Ammon's horn (tissue), 1 donor: ENCODE measurements around the gene CHST6.
A peak's percentile ranks its signal among the peaks of the same experiment; 100 is the strongest.
"Not testable (repeated sequence)": the region's sequence is repeated elsewhere in the genome, so short reads cannot be mapped to it uniquely, and the experiment has no call there.

Source experiments
- DNase-seq: peaks from one replicate; pipeline ENCODE4 v3.0.0-alpha.2; 2016; ENCODE audit warnings: low spot score

The CHST6 gene

GRCh38 chr16:75433732-75434413, 61.4 kb downstream of the CHST6 start:
- peak; percentile 74 for DNase-seq

- DNase-seq: peak; percentile 97
These were observed 62.2 kb downstream of the CHST6 start, which contains the start of gene CFDP1 for GRCh38 chr16:75432828-75433731. Gene CFDP1, minus strand, starts transcription at chr16:75433503. Its CDS starts 151 bp downstream, at chr16:75433352.

GRCh38 chr16:75429621-75430403, 65.4 kb downstream of the CHST6 start:
- no peak for DNase-seq

- DNase-seq: not testable (repeated sequence)
These were observed 68.7 kb downstream of the CHST6 start for GRCh38 chr16:75426524-75426923.

- not testable (repeated sequence) for DNase-seq
These were observed 71.0 kb downstream of the CHST6 start for GRCh38 chr16:75424105-75424762.

- no peak for DNase-seq
These were observed 71.5 kb downstream of the CHST6 start for GRCh38 chr16:75423723-75424104.
